IPS DF 6.9 (cell line): Measurements from ENCODE around the gene ZNF771.

ENCODE experiments used
- DNase-seq: peaks from one replicate; pipeline ENCODE4 v3.0.0-alpha.2; 2013; ENCODE audit warnings: low read depth, low spot score
- H3K27ac ChIP-seq: one replicate; pipeline ENCODE4 v1.5.1; 2013; ENCODE audit warnings: low read length, control low read depth
- H3K27me3 ChIP-seq: 2 replicates; pipeline ENCODE4 v1.6.1; 2013; ENCODE audit warnings: mild to moderate bottlenecking, low read length; ENCODE audit not compliant: control insufficient read depth, insufficient read depth
- H3K36me3 ChIP-seq: 2 replicates; pipeline ENCODE4 v1.6.1; 2013; ENCODE audit warnings: low read length; ENCODE audit not compliant: control insufficient read depth, insufficient read depth
- H3K4me1 ChIP-seq: 2 replicates; pipeline ENCODE4 v1.6.1; 2013; ENCODE audit warnings: low read length; ENCODE audit not compliant: control insufficient read depth, insufficient read depth
- H3K4me3 ChIP-seq: 2 replicates; pipeline ENCODE4 v1.5.1; 2013; ENCODE audit warnings: mild to moderate bottlenecking, low read length
- H3K9me3 ChIP-seq: 2 replicates; pipeline ENCODE4 v1.6.1; 2013; ENCODE audit warnings: low read length, inconsistent platforms; ENCODE audit not compliant: control insufficient read depth, insufficient read depth
- WGBS: extraction: QIAGEN DNeasy Blood & Tissue Kit; methylation state at CpG from one replicate; pipeline ENCODE4 v1.1.7; 2013; ENCODE audit warnings: mixed read lengths, missing lambda C conversion rate; ENCODE audit not compliant: insufficient read length, insufficient coverage; 5-methylcytosine and 5-hydroxymethylcytosine counted together

Gene ZNF771

DNA sequence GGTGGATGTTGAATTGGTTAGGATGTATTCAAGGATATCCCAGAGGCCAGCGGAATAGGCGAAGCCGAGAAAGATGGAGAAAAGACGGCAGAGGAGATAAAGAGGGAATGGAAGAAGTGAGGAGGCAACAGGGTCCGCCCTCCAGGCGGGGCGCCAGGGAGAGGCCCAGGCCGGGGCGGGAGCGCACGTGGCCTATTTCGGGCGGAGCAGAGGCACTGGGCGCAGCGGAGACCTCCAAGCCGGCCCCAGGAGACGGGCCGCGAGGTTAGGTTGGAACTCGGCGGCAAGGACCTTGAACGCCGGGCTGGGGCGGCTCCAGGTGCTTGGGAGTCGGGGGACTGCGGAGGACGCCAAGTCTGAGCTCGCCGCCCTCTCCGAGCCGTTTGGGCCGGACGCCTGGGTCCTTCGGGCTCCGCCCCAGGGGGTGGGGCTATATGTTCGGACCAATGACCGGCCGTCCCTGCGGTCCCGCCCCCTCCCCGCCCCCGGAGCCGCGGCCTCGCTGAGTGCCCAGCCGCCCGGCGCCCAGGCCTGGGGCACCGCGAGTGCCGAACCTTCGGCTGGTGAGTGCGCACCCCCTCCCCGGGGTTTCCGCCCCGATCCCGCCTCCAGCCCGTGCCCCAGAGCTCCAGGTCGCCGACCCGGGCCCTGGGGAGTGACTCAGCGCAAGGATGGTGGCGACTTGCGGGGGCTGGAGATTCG is at the start of gene ZNF771:
Gene ZNF771 (plus strand): TSS at position 505 of the 702 bp plus-strand sequence. CDS start 448 bp downstream, outside the sequence.
- no CpG with 5 or more reads among the region's 65 CpGs for WGBS
- Histone ChIP-seq H3K27me3 (no peaks in the 10 kb centered on the region), H3K9me3 (no peaks in the 10 kb centered on the region), H3K4me3 (peak within 1 kb of the TSS; percentile 76), H3K27ac (no peak within 1 kb of the TSS), H3K4me1 (0 out of 2 replicates have a peak, but pooled peaks cover 5% of the 10 kb centered on the region), H3K36me3 (peaks cover 7% of the 10 kb centered on the region; the same call in 1 of the 2 replicates)
- DNase-seq, result no peak

DNA sequence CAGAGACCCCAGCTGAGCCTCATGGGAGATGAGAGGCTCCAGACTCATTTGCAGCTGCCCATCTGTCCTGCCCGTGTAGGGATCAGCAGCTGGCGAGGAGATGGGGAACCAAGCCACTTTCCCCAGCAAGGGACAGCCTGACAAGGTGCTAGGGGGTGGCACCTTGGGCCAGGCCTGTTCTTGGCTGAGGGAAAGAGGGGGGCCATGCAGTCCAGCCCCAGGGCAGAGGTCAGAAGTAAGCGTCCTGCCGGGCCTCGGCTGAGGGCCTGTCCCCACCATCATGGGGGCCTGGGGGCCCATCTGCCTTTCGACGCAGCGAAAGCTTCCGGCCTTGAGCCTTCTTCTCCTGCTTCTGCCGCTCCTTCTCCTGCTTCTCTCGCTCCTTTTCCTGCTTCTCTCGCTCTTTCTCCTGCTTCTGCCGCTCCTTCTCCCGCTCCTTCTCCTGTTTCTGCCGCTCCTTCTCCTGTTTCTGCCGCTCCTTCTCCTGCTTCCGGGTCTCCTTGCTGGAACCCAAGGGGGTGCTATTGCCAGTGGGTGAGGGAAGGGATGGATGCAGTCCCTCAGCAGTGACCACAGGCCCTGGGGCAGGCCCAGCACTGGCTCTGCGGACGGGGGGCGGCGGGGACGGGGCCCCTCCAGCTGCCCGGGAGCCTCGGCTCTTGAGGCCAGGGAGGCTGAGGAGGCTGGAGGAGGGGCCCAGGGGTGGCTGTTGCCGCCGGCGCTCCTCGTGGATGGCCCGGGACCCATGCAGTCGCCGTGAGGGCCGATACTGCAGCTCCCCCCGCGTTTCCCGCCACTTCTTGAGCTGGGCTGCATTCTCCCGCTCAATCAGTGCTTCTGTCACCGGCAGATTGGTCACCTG is 49.5 kb upstream of the ZNF771 start:
- DNase-seq, result no peak
- no peak overlapping the region for H3K4me3 ChIP-seq
- no CpG with 5 or more reads among the region's 37 CpGs for WGBS
- H3K36me3 ChIP-seq, result peaks cover 18% of the 10 kb centered on the region
- no peaks in the 10 kb centered on the region for H3K27me3 ChIP-seq
- no peaks in the 10 kb centered on the region for H3K4me1 ChIP-seq
- H3K27ac ChIP-seq, result no peak overlapping the region
- no peaks in the 10 kb centered on the region for H3K9me3 ChIP-seq

DNA sequence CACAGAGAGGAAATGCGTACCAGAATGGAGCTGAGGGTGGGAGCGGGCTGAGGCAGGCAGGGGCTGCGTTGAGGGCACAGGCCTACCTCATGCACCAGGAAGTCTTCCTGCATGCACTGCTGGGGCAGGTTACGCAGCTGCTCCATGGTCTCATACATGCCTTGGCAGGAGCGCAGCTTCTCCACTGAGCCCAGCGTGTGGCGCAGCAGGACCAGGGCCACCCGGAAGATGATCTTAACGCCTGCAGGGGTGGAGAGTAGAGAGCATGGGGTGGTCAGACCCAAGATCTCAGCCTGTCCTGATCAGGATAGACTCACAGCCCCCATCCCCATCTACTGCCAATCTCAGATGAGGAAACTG is 48.8 kb upstream of the ZNF771 start:
- no peaks in the 10 kb centered on the region for H3K27me3 ChIP-seq
- no peak overlapping the region for H3K27ac ChIP-seq
- no peak overlapping the region for H3K4me3 ChIP-seq
- H3K9me3 ChIP-seq, result no peaks in the 10 kb centered on the region
- no CpG with 5 or more reads among the region's 9 CpGs for WGBS
- no peaks in the 10 kb centered on the region for H3K4me1 ChIP-seq
- peaks cover 14% of the 10 kb centered on the region; the same call in 1 of the 2 replicates for H3K36me3 ChIP-seq
- no peak for DNase-seq

- Histone ChIP-seq H3K27ac (no peak overlapping the region), H3K9me3 (no peaks in the 10 kb centered on the region), H3K4me3 (no peak overlapping the region), H3K36me3 (peaks cover 12% of the 10 kb centered on the region; the same call in 1 of the 2 replicates), H3K27me3 (no peaks in the 10 kb centered on the region), H3K4me1 (no peaks in the 10 kb centered on the region)
- WGBS, result no CpG with 5 or more reads among the region's 28 CpGs
- no peak for DNase-seq
Observed at GRCh38 chr16:30358990-30359870, 48.2 kb upstream of the ZNF771 start.

DNA sequence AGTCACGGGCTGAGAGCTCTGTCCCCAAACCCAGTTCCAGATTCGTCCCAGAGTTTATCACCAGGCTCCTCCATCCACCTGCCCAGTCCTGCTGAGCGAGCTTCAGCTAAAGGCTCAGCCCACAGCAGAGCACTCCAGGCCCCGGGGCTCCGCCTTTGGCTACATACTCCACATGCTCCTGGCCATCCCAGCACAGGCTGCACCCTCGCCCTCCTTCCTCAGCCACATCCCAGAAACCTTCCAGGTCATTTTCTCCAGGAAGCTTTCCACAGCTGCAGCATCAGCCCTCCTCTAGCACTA is 47.6 kb upstream of the ZNF771 start:
- DNase-seq, result no peak
- peaks cover 12% of the 10 kb centered on the region; the same call in 1 of the 2 replicates for H3K36me3 ChIP-seq
- H3K27me3 ChIP-seq, result no peaks in the 10 kb centered on the region
- WGBS, result no CpG with 5 or more reads among the region's 6 CpGs
- H3K4me3 ChIP-seq, result no peak overlapping the region
- H3K9me3 ChIP-seq, result no peaks in the 10 kb centered on the region
- no peak overlapping the region for H3K27ac ChIP-seq
- no peaks in the 10 kb centered on the region for H3K4me1 ChIP-seq

DNA sequence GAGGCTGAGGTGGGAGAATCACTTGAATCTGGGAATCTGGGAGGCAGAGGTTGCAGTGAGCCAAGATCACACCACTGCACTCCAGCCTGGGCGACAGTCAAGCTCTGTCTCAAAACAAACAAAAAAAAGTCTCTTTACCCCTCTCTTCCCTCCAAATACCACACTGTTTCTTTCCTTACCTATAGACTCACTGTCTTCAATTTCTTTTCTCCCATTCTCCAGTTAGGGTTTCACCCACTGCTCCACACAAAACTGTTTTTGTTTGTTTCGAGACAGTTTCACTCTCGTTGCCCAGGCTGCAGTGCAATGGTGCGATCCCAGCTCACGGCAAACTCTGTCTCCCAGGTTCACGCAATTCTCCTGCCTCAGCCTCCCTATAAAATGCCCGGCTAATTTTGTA is 46.2 kb upstream of the ZNF771 start:
- Histone ChIP-seq H3K9me3 (no peaks in the 10 kb centered on the region), H3K36me3 (peaks cover 12% of the 10 kb centered on the region; the same call in 1 of the 2 replicates), H3K27ac (no peak overlapping the region), H3K4me1 (no peaks in the 10 kb centered on the region), H3K27me3 (no peaks in the 10 kb centered on the region), H3K4me3 (no peak overlapping the region)
- no peak for DNase-seq
- no CpG with 5 or more reads among the region's 7 CpGs for WGBS

DNA sequence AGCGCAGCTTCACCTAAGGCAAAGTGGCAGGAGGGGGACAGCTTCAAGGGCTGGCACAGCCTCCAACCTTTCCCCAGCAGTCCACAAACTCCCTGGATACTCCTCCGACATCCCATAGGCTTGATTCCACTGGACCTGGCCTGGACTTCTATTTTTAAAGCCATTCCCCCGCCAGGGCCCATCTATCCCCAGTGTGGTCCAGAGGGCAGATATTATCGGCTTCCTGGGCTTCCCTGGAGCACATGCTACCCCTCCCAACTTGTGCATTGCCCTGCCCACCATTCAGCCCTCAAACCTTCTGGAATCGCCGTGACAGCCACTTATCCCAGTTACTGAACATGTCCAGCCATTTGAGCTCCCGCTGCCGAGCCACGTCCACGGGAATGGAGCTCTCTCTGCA is 42.2 kb upstream of the ZNF771 start:
- whole genome bisulfite sequencing, result no CpG with 5 or more reads among the region's 10 CpGs
- H3K27ac ChIP-seq, result no peak overlapping the region
- H3K4me1 ChIP-seq, result peaks cover 7% of the 10 kb centered on the region
- no peaks in the 10 kb centered on the region for H3K36me3 ChIP-seq
- DNase-seq, result no peak
- H3K4me3 ChIP-seq, result no peak overlapping the region
- no peaks in the 10 kb centered on the region for H3K9me3 ChIP-seq
- H3K27me3 ChIP-seq, result no peaks in the 10 kb centered on the region

DNA sequence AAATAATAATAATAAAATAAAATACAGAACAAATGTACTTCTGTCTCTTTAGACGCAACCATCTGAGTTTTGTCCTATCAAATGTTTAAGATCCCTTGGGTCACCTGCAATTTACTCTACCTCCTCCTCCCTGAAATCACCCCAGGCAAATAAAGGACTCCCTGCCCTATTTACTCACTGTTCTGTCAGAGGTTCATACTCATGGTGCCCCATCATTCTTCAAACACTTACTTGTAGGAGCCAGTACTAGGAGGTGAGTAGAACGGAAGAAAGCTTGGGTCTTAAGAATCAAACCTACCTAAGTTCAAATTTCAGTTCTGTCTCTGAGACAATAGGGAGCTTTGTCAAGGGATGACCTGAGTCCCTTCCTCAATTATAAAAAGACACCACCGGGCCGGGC is 40.9 kb upstream of the ZNF771 start:
- WGBS, result no CpG with 5 or more reads among the region's 4 CpGs
- H3K27me3 ChIP-seq, result no peaks in the 10 kb centered on the region
- H3K4me3 ChIP-seq, result no peak overlapping the region
- H3K36me3 ChIP-seq, result no peaks in the 10 kb centered on the region
- no peaks in the 10 kb centered on the region for H3K9me3 ChIP-seq
- H3K4me1 ChIP-seq, result peaks cover 7% of the 10 kb centered on the region
- H3K27ac ChIP-seq, result no peak overlapping the region
- DNase-seq, result no peak

DNA sequence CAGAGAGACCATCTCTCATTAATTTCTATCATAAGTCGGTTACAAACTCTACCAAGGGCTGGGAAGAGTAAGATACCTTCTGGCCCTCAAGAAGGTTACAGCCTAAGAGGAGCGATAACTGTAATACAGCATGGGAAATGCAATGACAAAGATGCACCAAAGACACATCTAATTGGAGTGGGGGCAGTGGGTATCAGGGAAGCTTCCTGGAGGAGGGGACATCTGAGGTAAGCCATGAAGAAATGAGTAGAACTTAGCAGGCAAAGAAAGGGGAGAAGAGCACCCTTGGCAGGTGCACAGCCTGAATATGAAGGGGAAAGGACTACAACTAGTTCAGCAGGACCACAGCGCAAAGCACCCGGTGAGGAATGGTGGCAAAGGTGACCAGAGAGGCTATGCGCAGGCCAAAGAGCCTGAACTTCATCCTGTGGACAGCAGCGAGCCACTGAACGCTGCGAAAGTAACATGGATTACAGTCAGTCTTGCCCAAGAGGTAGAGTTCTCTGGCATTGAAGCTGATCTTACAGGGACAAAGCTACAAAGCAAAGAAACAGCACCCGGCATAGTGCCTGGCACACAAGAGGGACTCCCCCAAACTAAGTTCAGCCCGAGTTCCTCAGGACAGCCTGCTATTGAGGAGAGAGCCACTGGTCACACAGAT is 39.9 kb upstream of the ZNF771 start:
- Histone ChIP-seq H3K36me3 (no peaks in the 10 kb centered on the region), H3K4me1 (peaks cover 7% of the 10 kb centered on the region), H3K27ac (no peak overlapping the region), H3K27me3 (no peaks in the 10 kb centered on the region), H3K9me3 (no peaks in the 10 kb centered on the region), H3K4me3 (no peak overlapping the region)
- DNase-seq, result no peak
- WGBS, result no CpG with 5 or more reads among the region's 10 CpGs
